ENCODE measurements around the gene GBX2.

GRCh38 chr2:236121546-236121945, 46.6 kb downstream of the GBX2 start:
- TF ChIP-seq ZFP3 (CRISPR knock-in tag; IDR thresholded peaks at IDR 0.05): no peak
- no peak for TF ChIP-seq ZC3H10 (CRISPR knock-in tag; IDR thresholded peaks at IDR 0.05)
- TF ChIP-seq CREB5 (CRISPR knock-in tag; IDR thresholded peaks at IDR 0.05; ENCODE audit: low read depth): no peak
- TF ChIP-seq, protein P1, sequence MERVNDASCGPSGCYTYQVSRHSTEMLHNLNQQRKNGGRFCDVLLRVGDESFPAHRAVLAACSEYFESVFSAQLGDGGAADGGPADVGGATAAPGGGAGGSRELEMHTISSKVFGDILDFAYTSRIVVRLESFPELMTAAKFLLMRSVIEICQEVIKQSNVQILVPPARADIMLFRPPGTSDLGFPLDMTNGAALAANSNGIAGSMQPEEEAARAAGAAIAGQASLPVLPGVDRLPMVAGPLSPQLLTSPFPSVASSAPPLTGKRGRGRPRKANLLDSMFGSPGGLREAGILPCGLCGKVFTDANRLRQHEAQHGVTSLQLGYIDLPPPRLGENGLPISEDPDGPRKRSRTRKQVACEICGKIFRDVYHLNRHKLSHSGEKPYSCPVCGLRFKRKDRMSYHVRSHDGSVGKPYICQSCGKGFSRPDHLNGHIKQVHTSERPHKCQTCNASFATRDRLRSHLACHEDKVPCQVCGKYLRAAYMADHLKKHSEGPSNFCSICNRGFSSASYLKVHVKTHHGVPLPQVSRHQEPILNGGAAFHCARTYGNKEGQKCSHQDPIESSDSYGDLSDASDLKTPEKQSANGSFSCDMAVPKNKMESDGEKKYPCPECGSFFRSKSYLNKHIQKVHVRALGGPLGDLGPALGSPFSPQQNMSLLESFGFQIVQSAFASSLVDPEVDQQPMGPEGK (CRISPR knock-in tag; IDR thresholded peaks at IDR 0.05; ENCODE audit: borderline replicate concordance): no peak
- no peak for TF ChIP-seq OSR1 (CRISPR knock-in tag; IDR thresholded peaks at IDR 0.05)
- TF ChIP-seq RARB (CRISPR knock-in tag; IDR thresholded peaks at IDR 0.05): no peak
- TF ChIP-seq ZNF8 (CRISPR knock-in tag; IDR thresholded peaks at IDR 0.05): no peak
- TF ChIP-seq TOX (CRISPR knock-in tag; IDR thresholded peaks at IDR 0.05; ENCODE audit: borderline replicate concordance): no peak
